Retinal pigment epithelial cell (primary cell): ENCODE measurements around the gene SH3GL3.

ENCODE experiments used
- DNase-seq: peaks from one replicate; pipeline ENCODE4 v3.0.0-alpha.2; 2010; ENCODE audit warnings: low read depth
- H3K4me3 ChIP-seq: 2 replicates; pipeline ENCODE4 v1.5.1; 2011; ENCODE audit warnings: mild to moderate bottlenecking, low read length, control low read depth, moderate library complexity
- CTCF ChIP-seq: conservative IDR thresholded peaks from 2 replicates; pipeline ENCODE4 v1.5.1; 2011; ENCODE audit warnings: low read depth, low read length, control low read depth, inconsistent platforms

SH3GL3 gene

GRCh38 chr15:83443076-83443847 is 3.9 kb upstream of the SH3GL3 start:
- H3K4me3 ChIP-seq = no peak overlapping the region
- TF ChIP-seq CTCF = no peak
- DNase-seq = no peak

- DNase-seq = no peak
- no peak for TF ChIP-seq CTCF
- no peak overlapping the region for H3K4me3 ChIP-seq
Measured at GRCh38 chr15:83444936-83445335, 2.2 kb upstream of the SH3GL3 start.

- no peak for DNase-seq
- TF ChIP-seq CTCF = no peak
- H3K4me3 ChIP-seq = no peak overlapping the region
Measured at GRCh38 chr15:83445643-83446042, 1.5 kb upstream of the SH3GL3 start.

- DNase-seq = no peak
- no peak for TF ChIP-seq CTCF
- peak overlapping the region; percentile 61 for H3K4me3 ChIP-seq
Measured at GRCh38 chr15:83446417-83446816, 724 bp upstream of the SH3GL3 start.

GRCh38 chr15:83449250-83449671 is 2.1 kb downstream of the SH3GL3 start:
- no peak overlapping the region for H3K4me3 ChIP-seq
- no peak for TF ChIP-seq CTCF
- no peak for DNase-seq

- H3K4me3 ChIP-seq = no peak overlapping the region
- no peak for TF ChIP-seq CTCF
- DNase-seq = no peak
Measured at GRCh38 chr15:83449937-83450506, 2.9 kb downstream of the SH3GL3 start.

- TF ChIP-seq CTCF = no peak
- no peak for DNase-seq
- no peak overlapping the region for H3K4me3 ChIP-seq
Measured at GRCh38 chr15:83457149-83457548, 10.0 kb downstream of the SH3GL3 start.
